H1 (cell line): ENCODE measurements around the gene CCDC9B. TPM values are rescaled to one million over a fixed set of nuclear protein-coding genes. Genes with fewer than 3 reads are reported as not detected.

ENCODE experiments used
- CTCF ChIA-PET: fragments of 300-600 bp; sonication (Branson Sonifier 250); formaldehyde crosslinking; loops from one replicate; lab custom pipeline; 2021; ENCODE audit not compliant: partially characterized antibody; lab: Charles Lee
- POLR2A ChIA-PET: fragments of 300-600 bp; sonication (Branson Sonifier 250); formaldehyde crosslinking; loops from one replicate; lab custom pipeline; 2021; ENCODE audit warnings: inconsistent platforms; ENCODE audit not compliant: partially characterized antibody; lab: Charles Lee
- DNase-seq, 2 experiments: peaks; one replicate each; pipeline versions ENCODE4 v3.0.0 to v3.0.0-alpha.2; 2010 to 2022; ENCODE audit warnings: low spot score in 2 of 2, low read depth in 1 of 2, mixed read lengths in 1 of 2
- FAIRE-seq: peaks from 2 replicates; lab custom pipeline; 2011; peaks lifted over from hg19 to GRCh38; lab: Jason Lieb, UNC
- H2AFZ ChIP-seq: 2 replicates; pipeline ENCODE4 v1.8.1; 2012; ENCODE audit warnings: low read length, inconsistent platforms
- H2AK5ac ChIP-seq: 2 replicates; pipeline ENCODE4 v1.6.1; 2013; ENCODE audit warnings: low read depth, low read length
- H2BK120ac ChIP-seq: replicated peaks from 2 replicates; pipeline ENCODE3; 2013; ENCODE audit warnings: low read depth, low read length, inconsistent platforms
- H2BK12ac ChIP-seq: 2 replicates; pipeline ENCODE4 v1.6.1; 2013; ENCODE audit warnings: low read depth, low read length
- H2BK15ac ChIP-seq: 2 replicates; pipeline ENCODE4 v1.6.1; 2013; ENCODE audit warnings: low read length
- H2BK20ac ChIP-seq: 2 replicates; pipeline ENCODE4 v1.6.1; 2013; ENCODE audit warnings: low read length
- H2BK5ac ChIP-seq: 2 replicates; pipeline ENCODE4 v1.6.1; 2013; ENCODE audit warnings: low read depth, low read length
- H3K14ac ChIP-seq: 2 replicates; pipeline ENCODE4 v1.6.1; 2013; ENCODE audit warnings: inconsistent platforms; ENCODE audit not compliant: insufficient read length
- H3K18ac ChIP-seq: 2 replicates; pipeline ENCODE4 v1.6.1; 2013; ENCODE audit warnings: low read length; ENCODE audit errors: extremely low read depth
- H3K23ac ChIP-seq: 2 replicates; pipeline ENCODE4 v1.6.1; 2013; ENCODE audit warnings: inconsistent platforms; ENCODE audit not compliant: insufficient read length
- H3K23me2 ChIP-seq: 2 replicates; pipeline ENCODE4 v1.6.1; 2013; ENCODE audit warnings: low read depth, low read length
- H3K27ac ChIP-seq: 2 replicates; pipeline ENCODE4 v1.6.1; 2011; ENCODE audit warnings: low read depth, low read length, inconsistent platforms
- H3K27me3 ChIP-seq, 4 experiments: replicated peaks in 1 of 4; 1 replicate in 1 of 4; 2 replicates in 3 of 4; pipeline versions ENCODE4 v1.6.1 to v1.8.1; 2011 to 2013; ENCODE audit warnings: low read length in 3 of 4, mild to moderate bottlenecking in 3 of 4, inconsistent platforms in 2 of 4, mixed read lengths in 2 of 4, moderate library complexity in 1 of 4; ENCODE audit not compliant: control insufficient read depth in 3 of 4, insufficient read depth in 3 of 4; ENCODE audit errors: extremely low read depth in 1 of 4
- H3K36me3 ChIP-seq, 4 experiments: 2 replicates each; pipeline versions ENCODE4 v1.6.1 to v1.8.1; 2011 to 2013; ENCODE audit warnings: mild to moderate bottlenecking in 4 of 4, low read length in 3 of 4, moderate library complexity in 2 of 4, control low read depth in 1 of 4, inconsistent platforms in 1 of 4; ENCODE audit not compliant: insufficient read depth in 4 of 4, control insufficient read depth in 2 of 4
- H3K4ac ChIP-seq: replicated peaks from 2 replicates; pipeline ENCODE3; 2013; ENCODE audit warnings: low read length, low read depth, mixed read lengths, inconsistent platforms; ENCODE audit not compliant: insufficient read length
- H3K4me1 ChIP-seq, 4 experiments: replicated peaks in 1 of 4; 1 replicate in 1 of 4; 2 replicates in 3 of 4; pipeline versions ENCODE4 v1.6.1 to v1.8.1; 2011 to 2013; ENCODE audit warnings: low read length in 3 of 4, inconsistent platforms in 2 of 4, mixed read lengths in 1 of 4; ENCODE audit not compliant: insufficient read depth in 4 of 4, control insufficient read depth in 3 of 4
- H3K4me2 ChIP-seq, 2 experiments: 2 replicates each; pipeline versions ENCODE4 v1.6.1 to v1.8.1; 2011 to 2013; ENCODE audit warnings: low read depth in 2 of 2, low read length in 2 of 2, control low read depth in 1 of 2, inconsistent platforms in 1 of 2, mild to moderate bottlenecking in 1 of 2; ENCODE audit not compliant: insufficient read depth in 1 of 2
- H3K4me3 ChIP-seq, 4 experiments: fragments of 200-600, 300-600 bp in 1 of 4; sonication (generic), shearing (Covaris generic), sonication (Bioruptor Twin) in 1 of 4; 2 replicates each; pipeline versions ENCODE4 v1.5.1 to v1.8.1; 2011 to 2016; ENCODE audit warnings: low read length in 4 of 4, low read depth in 3 of 4, control low read depth in 2 of 4, inconsistent platforms in 2 of 4, mild to moderate bottlenecking in 2 of 4, mixed read lengths in 1 of 4, moderate library complexity in 1 of 4; ENCODE audit not compliant: insufficient read depth in 2 of 4; ENCODE audit errors: extremely low read depth in 1 of 4
- H3K56ac ChIP-seq: replicated peaks from 2 replicates; pipeline ENCODE3; 2013; ENCODE audit warnings: low read depth, mild to moderate bottlenecking, mixed read lengths, low read length, inconsistent platforms; ENCODE audit not compliant: insufficient read length
- H3K79me1 ChIP-seq: 2 replicates; pipeline ENCODE4 v1.6.1; 2013; ENCODE audit warnings: low read depth, low read length, control low read depth
- H3K79me2 ChIP-seq, 2 experiments: 2 replicates each; pipeline versions ENCODE4 v1.6.1 to v1.8.1; 2012 to 2013; ENCODE audit warnings: low read length in 2 of 2, mild to moderate bottlenecking in 2 of 2, inconsistent platforms in 1 of 2; ENCODE audit not compliant: insufficient read depth in 2 of 2, control insufficient read depth in 1 of 2
- H3K9ac ChIP-seq, 4 experiments: replicated peaks in 1 of 4; 1 replicate in 1 of 4; 2 replicates in 3 of 4; pipeline versions ENCODE4 v1.6.1 to v1.8.1; 2011 to 2013; ENCODE audit warnings: low read depth in 3 of 4, low read length in 3 of 4, control low read depth in 2 of 4, mild to moderate bottlenecking in 2 of 4, moderate library complexity in 2 of 4, inconsistent platforms in 1 of 4; ENCODE audit errors: extremely low read depth in 1 of 4
- H3K9me3 ChIP-seq, 2 experiments: 2 replicates each; pipeline versions ENCODE4 v1.6.1 to v1.8.1; 2012 to 2013; ENCODE audit warnings: mild to moderate bottlenecking in 2 of 2, moderate library complexity in 2 of 2, control low read depth in 1 of 2, inconsistent platforms in 1 of 2, low read depth in 1 of 2, low read length in 1 of 2, mixed read lengths in 1 of 2; ENCODE audit not compliant: insufficient read depth in 2 of 2
- H4K20me1 ChIP-seq, 2 experiments: replicated peaks in 1 of 2; 2 replicates each; pipeline versions ENCODE3 to v1.8.1; 2011 to 2013; ENCODE audit warnings: inconsistent platforms in 2 of 2, low read length in 2 of 2, mild to moderate bottlenecking in 1 of 2; ENCODE audit not compliant: insufficient read depth in 2 of 2, control insufficient read depth in 1 of 2
- H4K5ac ChIP-seq: 2 replicates; pipeline ENCODE4 v1.6.1; 2013; ENCODE audit warnings: low read length, low read depth, mixed read lengths, inconsistent platforms; ENCODE audit not compliant: insufficient read length
- H4K8ac ChIP-seq: 2 replicates; pipeline ENCODE4 v1.8.0; 2013; ENCODE audit warnings: mild to moderate bottlenecking, moderate library complexity, low read length, inconsistent platforms; ENCODE audit not compliant: insufficient read depth; ENCODE audit errors: extremely low read depth
- H4K91ac ChIP-seq: replicated peaks from 2 replicates; pipeline ENCODE3; 2013; ENCODE audit warnings: low read length, mixed read lengths, inconsistent platforms; ENCODE audit not compliant: insufficient read length
- BACH1 ChIP-seq: IDR thresholded peaks from 2 replicates; pipeline ENCODE4 v1.6.1; 2012; ENCODE audit warnings: low read length, improper control_type of control experiment
- GTF2F1 ChIP-seq: IDR thresholded peaks from 2 replicates; pipeline ENCODE4 v1.6.1; 2012; ENCODE audit warnings: low read depth, low read length, improper control_type of control experiment, borderline replicate concordance
- JUN ChIP-seq: IDR thresholded peaks from 2 replicates; pipeline ENCODE4 v1.6.1; 2011; ENCODE audit warnings: low read depth, mild to moderate bottlenecking, improper control_type of control experiment, low read length
- RXRA ChIP-seq: IDR thresholded peaks from 2 replicates; pipeline ENCODE4 v1.6.1; 2011; ENCODE audit warnings: low read depth, mild to moderate bottlenecking, low read length, moderate library complexity; ENCODE audit not compliant: insufficient read depth
- whole genome bisulfite sequencing, 2 experiments: shearing (Covaris generic) in 1 of 2; methylation state at CpG; one replicate each; pipeline versions ENCODE4 v1.1.6 to v1.1.7; 2013 to 2015; ENCODE audit warnings: low lambda C conversion rate in 2 of 2, mixed read lengths in 2 of 2, inconsistent platforms in 1 of 2, low coverage in 1 of 2, missing lambda C conversion rate in 1 of 2; ENCODE audit not compliant: insufficient replicate concordance in 2 of 2, insufficient coverage in 1 of 2, insufficient read length in 1 of 2; ENCODE audit errors: extremely low coverage in 1 of 2, missing lambda C conversion rate in 1 of 2; 5-methylcytosine and 5-hydroxymethylcytosine counted together
- polyA plus RNA-seq, 7 experiments: library from polyadenylated mRNA; depleted of rRNA in 3 of 7; stranded (reverse) in 5 of 7; unstranded in 2 of 7; fragments of >200 nt in 5 of 7; fragments of 200-250 nt in 2 of 7; gene quantifications; 1 replicate in 5 of 7; 2 replicates in 1 of 7; 4 replicates in 1 of 7; pipeline versions ENCODE4 v1.2.1 to v1.2.3, GENCODE V29; 2011 to 2013; ENCODE audit warnings: missing spikeins in 2 of 7, mixed read lengths in 2 of 7
- total RNA-seq: library from RNA; stranded (reverse); fragmentation: NEBNext Ultra II Directional; extraction: Animal tissue kit (Norgen Biotek cat#: 25700); gene quantifications from 2 replicates; pipeline ENCODE4 v1.2.1, GENCODE V29; 2021

Gene CCDC9B
- total and polyA plus RNA-seq, 2 of the 8 experiments (the other 6 are each of a cell fraction or from before 2014, with no cell fraction given): 0.45 to 0.78 TPM

DNA sequence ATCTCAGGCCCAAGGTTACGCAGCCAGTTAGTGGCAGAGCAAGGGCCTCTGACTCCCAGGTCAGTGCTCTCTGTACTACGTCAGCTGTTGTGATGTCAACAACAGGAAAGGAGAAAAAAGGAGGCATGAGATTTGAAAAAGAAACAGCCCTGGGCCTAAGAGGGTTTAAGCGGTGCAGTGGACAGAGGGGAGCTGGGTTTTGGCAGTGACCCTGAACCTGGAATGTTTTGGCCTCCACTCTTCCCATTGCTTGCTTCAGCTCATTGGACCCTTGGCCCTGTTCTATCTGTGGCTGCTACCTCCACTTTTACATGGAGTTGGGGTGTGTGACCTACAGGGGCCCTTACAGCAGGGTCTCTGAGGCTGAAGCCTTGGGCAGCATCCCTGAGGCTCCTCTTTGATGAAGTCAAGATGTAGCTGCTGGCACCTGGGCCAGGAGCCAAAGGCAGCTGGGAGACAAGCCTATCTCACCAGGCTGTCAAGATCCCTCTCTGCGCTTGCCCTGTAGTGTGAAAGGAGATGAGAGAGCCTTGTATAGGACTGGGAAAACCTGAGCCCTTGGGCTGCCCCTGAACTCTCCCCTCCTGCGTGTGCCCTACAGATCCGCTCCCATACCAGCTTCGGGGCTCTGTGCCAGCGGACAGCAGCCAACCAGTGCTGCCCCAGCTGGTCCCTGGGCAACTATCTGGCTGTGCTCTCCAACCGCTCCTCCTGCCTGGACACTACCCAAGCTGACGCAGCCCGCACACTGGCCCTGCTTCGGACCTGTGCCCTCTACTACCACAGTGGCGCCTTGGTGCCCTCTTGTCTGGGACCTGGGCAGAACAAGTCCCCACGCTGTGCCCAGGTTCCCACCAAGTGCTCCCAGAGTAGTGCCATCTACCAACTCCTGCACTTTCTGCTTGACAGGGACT is 26.0 kb upstream of the CCDC9B start:
- no peak for TF ChIP-seq GTF2F1
- no peak for TF ChIP-seq RXRA
- TF ChIP-seq BACH1: no peak
- TF ChIP-seq JUN: no peak
- H3K4me3 ChIP-seq: no peak overlapping the region
- no peak overlapping the region for H3K23ac ChIP-seq
- peak overlapping the region in 1 of 2 experiments; percentile 22; a peak in 1 of 4 replicates for H3K4me2 ChIP-seq
- H2AFZ ChIP-seq: no peak overlapping the region
- H3K4me1 ChIP-seq: peaks cover 0 to 6% (median 4%) of the 10 kb centered on the region in 4 experiments; a peak in 3 of 7 replicates
- ChIA-PET POLR2A (interaction anchor here (0.7 to 4.1 kb wide), 7 partner anchors 16 to 92 kb away, joined by 3 to 22 read pairs (median 3); partner anchors contain the start of genes CCDC9B and KNSTRN), CTCF (interaction anchor here (0.8 to 13.4 kb wide), 20 partner anchors 10 to 223 kb away, joined by 3 to 452 read pairs (median 7); partner anchors contain the start of genes CCDC9B, DISP2, KNSTRN and PHGR1)
- H3K18ac ChIP-seq: no peak overlapping the region
- no peak overlapping the region for H2BK5ac ChIP-seq
- DNase-seq (no peak), FAIRE-seq (no peak)
- H3K14ac ChIP-seq: no peak overlapping the region
- H2AK5ac ChIP-seq: no peak overlapping the region
- H3K23me2 ChIP-seq: peaks cover 1% of the 10 kb centered on the region
- H3K27me3 ChIP-seq: peaks cover 5 to 27% (median 23%) of the 10 kb centered on the region in 4 experiments
- H2BK15ac ChIP-seq: peak overlapping the region; percentile 31; the same call in 1 of the 2 replicates
- no peak overlapping the region for H3K9ac ChIP-seq
- H3K27ac ChIP-seq: no peak overlapping the region
- no peaks in the 10 kb centered on the region for H3K36me3 ChIP-seq
- H3K56ac ChIP-seq: no peak overlapping the region
- no peak overlapping the region for H2BK120ac ChIP-seq
- peaks cover 0 to 1% of the 10 kb centered on the region in 2 experiments for H4K20me1 ChIP-seq
- H3K79me2 ChIP-seq: no peaks in the 10 kb centered on the region
- no peaks in the 10 kb centered on the region for H3K79me1 ChIP-seq
- H3K4ac ChIP-seq: no peak overlapping the region
- H3K9me3 ChIP-seq: peaks cover 0 to 8% of the 10 kb centered on the region in 2 experiments; a peak in 1 of 4 replicates
- no peak overlapping the region for H4K5ac ChIP-seq
- 87% methylated on average over 14 of the region's 14 CpGs; no CpG with 5 or more reads in 1 of the 2 experiments for WGBS, 2 experiments
- 0 out of 2 replicates have a peak overlapping the region, but pooled peaks have one; percentile 61 for H2BK20ac ChIP-seq
- H4K91ac ChIP-seq: no peak overlapping the region
- H4K8ac ChIP-seq: no peak overlapping the region; the same call in 1 of the 2 replicates
- H2BK12ac ChIP-seq: peak overlapping the region; percentile 87; the same call in 1 of the 2 replicates
